Inferior parietal cortex (tissue), 1 donor: ENCODE measurements around the gene VPS33A.

Experiments used
- DNase-seq: peaks from one replicate; pipeline ENCODE4 v3.0.0-alpha.2; 2016; ENCODE audit errors: extremely low spot score

The VPS33A gene

DNA sequence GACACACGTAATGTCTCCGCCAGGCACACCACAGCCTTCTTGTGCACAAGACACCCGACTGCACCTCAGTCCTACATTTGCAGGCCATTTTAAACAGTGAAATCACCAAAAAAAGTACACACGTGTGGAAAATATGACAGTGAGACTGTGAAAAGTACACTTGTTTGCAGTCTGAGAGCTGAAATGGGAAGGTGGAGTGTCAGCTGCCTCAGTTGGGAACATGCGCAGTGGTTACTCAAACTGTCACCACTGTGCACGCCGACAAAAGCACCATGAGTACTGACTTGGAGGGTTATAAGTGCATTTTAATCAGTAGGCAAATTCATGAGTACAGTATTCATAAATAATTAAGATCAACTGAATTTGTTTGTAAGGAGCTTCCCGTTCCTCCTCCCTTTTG, 15.8 kb downstream of the VPS33A start:
- no peak for DNase-seq

DNA sequence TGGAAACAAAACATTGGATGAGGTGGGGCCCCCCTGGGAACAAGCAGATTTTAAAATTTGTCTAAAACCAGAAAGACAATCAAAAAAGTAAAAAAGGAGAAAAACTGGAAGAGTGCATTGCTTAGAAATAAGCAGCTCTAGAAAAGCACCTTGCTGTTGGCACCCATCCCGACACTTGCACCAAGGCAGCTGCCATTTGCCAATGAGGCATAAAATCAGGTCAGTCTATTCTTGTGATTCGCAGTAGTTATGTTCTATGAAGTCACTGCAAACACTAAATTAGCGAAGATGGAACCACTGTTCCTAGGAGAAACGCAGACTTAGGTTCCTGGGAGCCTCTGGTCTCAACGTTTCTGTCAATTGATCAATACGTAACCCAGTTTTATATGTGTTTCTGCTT, 16.2 kb downstream of the VPS33A start:
- DNase-seq = no peak

DNA sequence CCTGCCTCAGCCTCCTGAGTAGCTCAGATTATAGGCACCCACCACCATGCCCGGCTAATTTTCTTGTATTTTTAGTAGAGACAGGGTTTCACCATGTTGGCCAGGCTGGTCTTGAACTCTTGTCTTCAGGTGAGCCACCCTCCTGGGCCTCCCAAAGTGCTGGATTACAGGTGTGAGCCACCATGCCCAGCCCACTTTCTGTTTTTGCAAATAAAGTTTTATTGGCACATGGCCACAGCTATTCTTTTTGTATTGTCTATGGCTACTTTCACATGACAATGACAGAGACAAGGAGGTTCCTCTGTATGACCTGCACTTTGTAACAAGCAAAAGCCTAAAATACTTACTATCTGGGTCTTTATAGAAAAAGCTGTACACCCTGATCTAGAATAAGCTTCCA, 20.7 kb downstream of the VPS33A start:
- DNase-seq = no peak

DNA sequence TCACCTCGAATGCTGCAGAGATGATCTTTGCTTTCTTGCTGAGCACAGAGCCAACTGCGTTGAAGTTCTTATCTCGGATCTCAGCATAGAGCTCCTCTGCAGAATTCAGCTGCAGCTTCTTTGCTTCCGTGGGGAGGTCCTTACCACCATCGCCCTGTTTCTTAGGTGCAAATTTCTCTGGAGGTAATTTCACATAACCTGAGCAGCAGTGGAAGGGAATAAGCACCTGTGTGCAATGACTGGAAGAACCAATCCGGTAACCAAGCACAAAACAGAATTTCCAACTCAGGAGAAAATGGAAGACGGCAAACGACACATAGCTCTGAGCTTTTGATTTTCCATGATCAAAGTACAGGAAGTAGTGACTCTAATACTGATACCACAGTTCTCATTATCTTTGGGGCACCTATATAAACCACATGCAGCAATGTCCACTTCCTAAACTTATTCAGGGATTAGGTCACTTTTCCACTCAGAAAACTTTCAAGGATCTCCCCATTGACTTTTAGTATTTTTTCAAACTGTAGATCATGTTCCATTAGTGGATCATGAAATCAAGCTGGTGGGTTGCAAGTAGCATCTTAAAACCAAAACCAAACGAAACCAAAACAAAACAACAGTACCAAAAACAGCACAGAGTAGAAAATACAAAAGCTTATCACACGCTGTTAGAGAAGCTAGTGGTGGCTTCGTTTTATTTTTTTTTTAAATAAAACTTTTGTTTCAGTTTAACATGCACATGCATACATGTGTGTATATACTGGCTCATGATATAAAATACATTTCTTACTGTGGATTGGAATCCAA, 21.5 kb downstream of the VPS33A start:
- DNase-seq = no peak

- DNase-seq = no peak
Observed at GRCh38 chr12:122243965-122244364, 22.3 kb downstream of the VPS33A start.

- no peak for DNase-seq
Observed at GRCh38 chr12:122238861-122239260, 27.4 kb downstream of the VPS33A start.

DNA sequence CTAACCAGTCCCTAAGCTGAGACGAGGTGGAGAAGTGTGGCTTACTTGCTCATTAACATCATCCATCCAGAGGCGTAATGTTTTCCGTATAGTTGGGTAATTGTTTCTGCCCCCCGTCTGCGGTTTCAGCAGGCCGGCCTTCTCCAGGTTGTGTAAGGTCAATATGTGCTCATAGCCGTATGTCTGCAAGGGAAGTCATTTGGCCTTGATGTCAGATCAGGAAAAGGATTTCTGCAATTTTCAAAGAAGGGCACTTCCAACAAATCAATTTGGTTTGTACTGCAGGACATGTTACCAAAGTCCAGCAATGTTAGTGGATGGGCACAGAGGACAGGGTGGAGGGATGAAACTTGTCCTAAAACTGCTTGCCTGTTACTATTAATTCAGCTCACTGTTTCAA, 30.6 kb downstream of the VPS33A start:
- no peak for DNase-seq

- no peak for DNase-seq
Observed at GRCh38 chr12:122232691-122233090, 33.6 kb downstream of the VPS33A start.

- DNase-seq = no peak
Observed at GRCh38 chr12:122230798-122231197, 35.5 kb downstream of the VPS33A start.

DNA sequence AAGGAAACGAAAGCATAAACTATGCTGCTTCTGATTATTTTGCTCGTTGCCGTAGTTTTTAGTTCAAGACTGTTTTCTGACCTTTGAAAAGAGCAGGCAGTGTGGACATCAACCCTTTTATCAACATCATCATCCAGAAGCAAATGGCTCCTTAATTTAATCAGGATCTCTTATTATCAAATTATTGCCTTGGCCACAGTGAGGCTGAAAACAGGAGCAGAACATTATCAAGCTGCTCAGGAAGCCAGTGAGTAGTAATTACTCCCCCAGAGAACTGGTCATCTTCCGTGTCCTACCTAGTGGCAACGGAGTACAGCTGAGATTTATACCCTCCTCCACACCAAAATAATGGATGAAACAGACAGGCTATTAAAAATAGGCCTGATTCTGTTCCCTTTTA, 38.2 kb downstream of the VPS33A start:
- DNase-seq = no peak

DNA sequence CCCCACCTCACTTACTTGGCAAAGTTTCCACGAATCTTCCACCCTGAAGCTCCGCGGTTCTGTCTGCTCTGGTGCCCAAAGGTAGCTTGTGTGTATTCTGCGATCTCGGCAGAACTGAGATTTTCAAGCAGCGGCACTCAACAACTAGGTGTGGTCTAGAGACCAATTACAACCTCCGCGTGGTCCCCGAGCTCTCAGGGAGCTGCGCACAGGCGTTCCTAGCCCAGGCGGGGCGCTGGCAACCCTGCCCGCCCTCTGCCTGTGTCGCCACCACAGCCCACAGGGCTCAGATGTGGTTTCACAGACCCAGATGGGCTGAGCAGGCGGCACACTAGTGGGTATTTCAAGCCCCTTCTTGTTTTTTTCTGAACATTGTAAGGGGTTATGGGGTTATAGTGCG, 39.0 kb downstream of the VPS33A start:
- DNase-seq = no peak

DNA sequence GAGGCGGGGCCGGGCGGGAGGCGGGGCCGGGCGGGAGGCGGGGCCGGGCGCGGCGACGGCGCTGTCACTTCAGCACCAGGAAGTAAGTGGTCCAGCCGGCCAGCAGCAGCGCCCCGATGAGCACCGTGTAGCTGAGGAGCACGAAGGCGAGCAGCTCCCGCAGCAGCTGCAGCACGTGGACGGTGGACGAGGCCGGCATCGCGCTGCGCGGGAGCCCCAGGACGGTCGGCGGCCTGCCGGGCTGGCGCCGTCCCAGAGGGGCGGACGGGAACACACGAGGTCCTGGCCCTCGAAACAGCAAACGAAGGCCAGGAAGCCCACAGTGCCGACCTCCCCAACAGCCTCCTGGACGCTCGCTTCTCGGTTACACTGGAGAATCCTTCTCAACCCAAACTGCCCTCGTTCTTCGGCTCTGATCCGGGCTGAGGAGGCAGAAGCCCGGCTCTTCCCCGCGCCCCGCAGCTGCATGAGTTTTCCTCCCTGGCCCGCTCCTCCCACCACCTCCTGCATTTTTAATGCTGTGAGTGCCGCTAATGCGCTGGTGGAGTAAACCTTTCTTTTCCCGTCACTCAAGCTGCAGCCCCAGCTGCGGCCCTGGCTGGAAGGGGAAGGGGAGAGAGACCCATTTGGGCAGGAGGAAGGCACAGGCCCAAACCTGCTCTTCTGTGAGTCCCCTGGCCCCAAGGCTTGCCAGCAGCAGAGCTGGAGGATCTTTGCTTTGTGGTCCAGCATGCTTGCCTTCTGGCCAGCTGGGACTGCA, 39.7 kb downstream of the VPS33A start:
- DNase-seq = no peak

- DNase-seq = peak; percentile 99
Observed at GRCh38 chr12:122225683-122226365, 40.5 kb downstream of the VPS33A start, which contains the start of gene DIABLO. Gene DIABLO, minus strand, starts transcription at chr12:122226052. Its CDS starts 38 bp downstream, at chr12:122226014.

DNA sequence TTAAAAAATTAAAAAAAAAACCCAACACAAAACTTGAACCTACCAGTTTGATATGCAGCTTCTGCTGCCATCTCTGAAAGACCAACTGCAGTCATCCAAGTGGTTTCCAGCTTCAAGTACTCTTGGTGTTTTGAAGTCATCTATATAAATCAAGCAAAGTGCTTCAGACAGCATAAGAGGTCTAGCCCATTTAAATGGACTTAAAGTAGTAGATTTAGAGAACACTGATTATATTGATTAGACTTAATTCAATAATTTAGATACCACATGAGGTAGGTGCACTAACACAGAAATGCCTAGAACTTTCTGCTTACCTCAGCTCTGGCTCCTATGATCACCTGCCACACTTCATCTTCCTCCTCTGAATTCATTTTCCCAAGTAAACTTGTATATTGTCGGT, 49.8 kb downstream of the VPS33A start:
- no peak for DNase-seq

DNA sequence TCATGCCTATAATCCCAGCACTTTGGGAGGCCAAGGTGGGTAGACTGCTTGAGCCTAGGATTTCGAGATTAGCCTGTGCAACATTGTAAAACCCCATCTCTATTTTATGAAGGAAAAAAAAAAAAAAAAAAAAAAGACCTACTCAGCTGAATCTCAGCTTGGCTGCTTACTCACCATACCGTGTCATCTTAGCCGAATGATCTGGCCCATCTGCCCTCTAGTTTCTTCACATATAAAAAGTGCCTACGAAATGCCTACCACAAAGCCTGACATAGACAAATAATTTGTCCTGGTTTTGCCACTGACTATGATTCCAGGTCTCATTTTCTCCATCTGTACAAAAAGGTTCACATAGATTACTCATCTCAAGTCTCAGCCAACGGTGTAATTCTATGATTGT, 50.5 kb downstream of the VPS33A start:
- no peak for DNase-seq

DNA sequence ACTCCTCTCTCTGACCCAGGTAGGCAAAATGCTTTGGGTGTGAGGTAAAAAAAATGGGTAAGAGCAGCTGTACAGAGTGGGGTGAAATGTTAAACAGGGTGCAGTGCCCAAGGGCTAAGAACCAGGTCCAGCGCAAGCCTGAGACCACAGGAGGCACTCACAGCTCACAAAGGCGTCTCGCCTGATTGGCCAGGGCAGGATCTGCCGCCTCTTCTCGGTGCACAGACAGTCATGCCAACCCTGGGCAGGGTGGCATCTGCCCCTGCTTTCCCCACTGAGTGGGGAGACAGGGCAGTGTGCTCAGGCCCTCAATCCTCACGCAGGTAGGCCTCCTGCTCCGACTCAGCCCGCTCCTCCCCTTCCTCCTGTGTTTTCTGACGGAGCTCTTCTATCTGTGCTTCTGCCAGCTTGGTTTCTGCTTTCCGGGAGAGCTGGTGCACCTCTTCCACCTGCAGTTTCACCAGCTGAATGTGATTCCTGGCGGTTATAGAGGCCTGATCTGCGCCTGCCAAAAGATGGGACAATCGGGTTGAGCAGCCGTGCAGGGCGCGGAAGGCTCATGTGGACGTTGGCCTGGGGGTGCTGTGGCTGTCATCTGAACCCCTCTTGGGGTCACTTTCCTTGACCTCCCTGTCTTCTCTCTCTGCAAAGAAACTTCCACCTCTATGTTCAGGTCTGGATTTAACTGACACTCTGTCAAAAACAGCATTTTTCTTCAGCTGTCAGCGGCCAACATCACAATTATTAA, 58.0 kb downstream of the VPS33A start:
- DNase-seq = no peak

DNA sequence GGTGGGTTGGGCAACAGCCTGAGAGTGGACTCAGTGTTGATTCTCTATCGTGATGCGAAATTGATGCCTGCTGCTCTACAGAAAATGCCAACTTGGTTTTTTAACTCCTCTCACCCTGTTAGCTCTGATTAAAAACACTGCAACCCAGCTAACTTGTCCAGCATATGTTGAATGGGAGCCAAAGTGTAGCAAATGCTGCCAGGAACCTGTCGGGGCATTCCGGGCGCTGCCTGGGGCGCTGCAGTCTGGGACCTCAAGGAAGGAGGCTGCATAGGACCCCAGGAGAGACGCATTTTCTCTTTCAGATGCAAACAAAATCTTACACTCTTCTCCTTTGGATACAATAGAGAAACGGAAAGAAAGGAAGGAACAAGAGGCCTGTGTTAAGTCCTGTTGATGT, 58.9 kb downstream of the VPS33A start:
- DNase-seq = no peak

DNA sequence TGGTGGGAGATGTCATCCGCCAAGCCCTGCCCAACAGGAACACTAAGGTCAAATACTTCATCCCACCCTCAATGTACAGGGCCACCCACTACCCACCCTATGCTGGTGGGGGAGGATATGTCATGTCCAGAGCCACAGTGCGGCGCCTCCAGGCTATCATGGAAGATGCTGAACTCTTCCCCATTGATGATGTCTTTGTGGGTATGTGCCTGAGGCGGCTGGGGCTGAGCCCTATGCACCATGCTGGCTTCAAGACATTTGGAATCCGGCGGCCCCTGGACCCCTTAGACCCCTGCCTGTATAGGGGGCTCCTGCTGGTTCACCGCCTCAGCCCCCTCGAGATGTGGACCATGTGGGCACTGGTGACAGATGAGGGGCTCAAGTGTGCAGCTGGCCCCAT, 59.3 kb downstream of the VPS33A start:
- DNase-seq = no peak

- no peak for DNase-seq
Observed at GRCh38 chr12:122206111-122206881, 60.0 kb downstream of the VPS33A start.

DNA sequence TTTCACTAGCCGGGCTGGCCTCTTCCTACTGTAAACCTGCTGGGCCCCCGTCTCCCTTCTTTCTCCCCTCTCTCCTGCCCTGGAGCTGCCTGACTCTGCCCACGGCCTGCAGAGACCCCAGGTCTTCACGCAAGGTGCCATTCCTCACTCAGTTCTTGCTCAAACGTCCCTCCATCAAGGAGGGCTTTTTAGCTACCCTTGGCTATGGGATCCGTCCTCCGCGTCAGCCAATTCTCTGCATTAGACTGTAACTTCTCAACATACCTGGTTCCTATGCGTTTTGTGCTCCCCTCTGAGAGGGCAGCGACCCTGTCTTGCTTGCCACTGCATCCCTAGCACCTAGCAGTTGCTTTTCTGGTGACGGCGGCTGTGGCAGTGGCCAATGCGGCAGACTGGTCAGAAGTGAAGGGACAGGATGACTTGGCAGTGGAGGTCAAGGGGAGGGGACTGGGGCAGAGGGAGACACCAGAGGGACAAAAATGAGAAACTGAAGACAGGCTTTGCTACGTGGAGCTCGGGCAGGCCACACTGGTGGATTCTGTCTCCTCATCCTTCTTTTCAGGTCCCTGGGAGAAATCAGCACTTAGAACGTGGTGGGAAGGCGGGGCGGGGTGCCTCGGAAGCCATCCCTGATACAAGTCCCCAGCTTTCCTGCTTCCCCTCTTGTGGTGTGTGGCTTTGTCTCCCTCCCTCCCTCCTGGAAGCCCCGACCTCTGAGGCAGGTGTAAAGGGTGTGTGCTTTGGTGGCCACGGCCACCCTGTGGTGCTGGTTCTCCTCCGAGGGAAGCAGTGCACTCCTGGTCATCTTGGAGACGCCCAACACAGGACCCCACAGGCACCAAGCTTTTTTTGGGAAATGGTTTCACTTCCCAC, 61.0 kb downstream of the VPS33A start:
- DNase-seq = no peak
